Progenitor cell of endocrine pancreas (in vitro differentiated cells): ENCODE results near the gene MAL. TPM values are rescaled to one million over a fixed set of nuclear protein-coding genes. Genes with fewer than 3 reads are reported as not detected.

ENCODE experiments used
- DNase-seq: peaks from one replicate; pipeline ENCODE4 v3.0.0; 2021; ENCODE audit warnings: low spot score; ENCODE audit not compliant: unreplicated experiment
- H3K27ac Mint-ChIP-seq: 2 replicates; pipeline ENCODE4 v1.8.0; 2021; ENCODE audit warnings: mild to moderate bottlenecking, moderate library complexity, mixed read lengths
- H3K27me3 Mint-ChIP-seq: 2 replicates; pipeline ENCODE4 v1.8.0; 2021; ENCODE audit warnings: mixed read lengths
- H3K36me3 Mint-ChIP-seq: 2 replicates; pipeline ENCODE4 v1.8.0; 2022; ENCODE audit warnings: mixed read lengths; ENCODE audit not compliant: insufficient read depth
- H3K4me1 Mint-ChIP-seq: 2 replicates; pipeline ENCODE4 v1.8.0; 2021; ENCODE audit warnings: low read depth, mixed read lengths
- H3K4me3 Mint-ChIP-seq: 2 replicates; pipeline ENCODE4 v1.8.0; 2021; ENCODE audit warnings: low read depth, mild to moderate bottlenecking, moderate library complexity, mixed read lengths
- H3K9me3 Mint-ChIP-seq: 2 replicates; pipeline ENCODE4 v1.8.0; 2021; ENCODE audit warnings: low read depth, mixed read lengths
- total RNA-seq: library from RNA; stranded (reverse); gene quantifications from 2 replicates; pipeline ENCODE4 v1.2.1, GENCODE V29; 2021
- TF ChIP-seq, protein P1 (sequence below): fragments of 200-600 bp; sonication (generic); IDR thresholded peaks from one replicate; pipeline ENCODE4 v1.5.0; 2021; ENCODE audit warnings: antibody characterized with exemption, mild to moderate bottlenecking; ENCODE audit not compliant: unreplicated experiment

MAL gene
- total RNA-seq, 1 donor from 2014 or later = not detected

GRCh38 chr2:95051626-95052025, 26.1 kb downstream of the MAL start:
- Mint-ChIP-seq H3K27ac (no peak overlapping the region), H3K27me3 (peaks cover 41% of the 10 kb centered on the region), H3K4me1 (peaks cover 2% of the 10 kb centered on the region)

DNA sequence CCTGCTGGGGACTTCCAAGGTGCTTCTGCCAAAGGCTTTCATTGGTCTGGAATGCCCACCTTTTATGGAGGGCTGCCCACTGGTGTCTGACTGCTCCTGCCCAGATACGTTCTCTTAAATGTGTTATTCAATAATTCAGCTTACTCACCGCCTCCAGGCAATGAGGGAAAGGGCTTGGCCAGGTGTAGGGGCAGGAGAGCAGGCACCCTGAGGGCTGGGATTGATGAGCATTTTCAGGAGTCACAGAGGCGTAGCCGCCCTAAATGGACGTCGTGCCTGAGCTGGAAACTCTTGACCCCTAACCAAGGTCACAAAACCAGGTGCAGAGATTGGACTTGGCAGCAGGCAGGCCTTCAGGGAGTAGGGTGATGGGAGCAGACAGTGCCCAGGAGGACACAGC, 26.8 kb downstream of the MAL start:
- H3K4me1 Mint-ChIP-seq = peaks cover 2% of the 10 kb centered on the region
- H3K4me3 Mint-ChIP-seq = no peak overlapping the region
- TF ChIP-seq, protein P1, sequence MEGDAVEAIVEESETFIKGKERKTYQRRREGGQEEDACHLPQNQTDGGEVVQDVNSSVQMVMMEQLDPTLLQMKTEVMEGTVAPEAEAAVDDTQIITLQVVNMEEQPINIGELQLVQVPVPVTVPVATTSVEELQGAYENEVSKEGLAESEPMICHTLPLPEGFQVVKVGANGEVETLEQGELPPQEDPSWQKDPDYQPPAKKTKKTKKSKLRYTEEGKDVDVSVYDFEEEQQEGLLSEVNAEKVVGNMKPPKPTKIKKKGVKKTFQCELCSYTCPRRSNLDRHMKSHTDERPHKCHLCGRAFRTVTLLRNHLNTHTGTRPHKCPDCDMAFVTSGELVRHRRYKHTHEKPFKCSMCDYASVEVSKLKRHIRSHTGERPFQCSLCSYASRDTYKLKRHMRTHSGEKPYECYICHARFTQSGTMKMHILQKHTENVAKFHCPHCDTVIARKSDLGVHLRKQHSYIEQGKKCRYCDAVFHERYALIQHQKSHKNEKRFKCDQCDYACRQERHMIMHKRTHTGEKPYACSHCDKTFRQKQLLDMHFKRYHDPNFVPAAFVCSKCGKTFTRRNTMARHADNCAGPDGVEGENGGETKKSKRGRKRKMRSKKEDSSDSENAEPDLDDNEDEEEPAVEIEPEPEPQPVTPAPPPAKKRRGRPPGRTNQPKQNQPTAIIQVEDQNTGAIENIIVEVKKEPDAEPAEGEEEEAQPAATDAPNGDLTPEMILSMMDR = no peak
- H3K36me3 Mint-ChIP-seq = no peaks in the 10 kb centered on the region
- DNase-seq = no peak
- peaks cover 41% of the 10 kb centered on the region for H3K27me3 Mint-ChIP-seq
- no peak overlapping the region for H3K27ac Mint-ChIP-seq
- H3K9me3 Mint-ChIP-seq = no peaks in the 10 kb centered on the region

More at GRCh38 chr2:95051626-95052025, 26.1 kb downstream of the MAL start:
- Mint-ChIP-seq H3K4me3 (no peak overlapping the region), H3K36me3 (no peaks in the 10 kb centered on the region), H3K9me3 (no peaks in the 10 kb centered on the region)
- no peak for DNase-seq
- TF ChIP-seq, protein P1 = no peak

GRCh38 chr2:95052804-95053479, 27.4 kb downstream of the MAL start:
- H3K27ac Mint-ChIP-seq = no peak overlapping the region
- TF ChIP-seq, protein P1 = no peak
- no peak overlapping the region for H3K4me3 Mint-ChIP-seq
- no peaks in the 10 kb centered on the region for H3K9me3 Mint-ChIP-seq
- DNase-seq = no peak
- H3K4me1 Mint-ChIP-seq = peaks cover 4% of the 10 kb centered on the region
- H3K27me3 Mint-ChIP-seq = peaks cover 41% of the 10 kb centered on the region
- H3K36me3 Mint-ChIP-seq = no peaks in the 10 kb centered on the region

DNA sequence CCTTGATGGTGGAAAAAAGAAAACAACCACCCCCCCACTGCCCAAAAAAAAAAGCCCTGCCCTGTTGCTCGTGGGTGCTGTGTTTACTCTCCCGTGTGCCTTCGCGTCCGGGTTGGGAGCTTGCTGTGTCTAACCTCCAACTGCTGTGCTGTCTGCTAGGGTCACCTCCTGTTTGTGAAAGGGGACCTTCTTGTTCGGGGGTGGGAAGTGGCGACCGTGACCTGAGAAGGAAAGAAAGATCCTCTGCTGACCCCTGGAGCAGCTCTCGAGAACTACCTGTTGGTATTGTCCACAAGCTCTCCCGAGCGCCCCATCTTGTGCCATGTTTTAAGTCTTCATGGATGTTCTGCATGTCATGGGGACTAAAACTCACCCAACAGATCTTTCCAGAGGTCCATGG, 28.0 kb downstream of the MAL start:
- H3K27ac Mint-ChIP-seq = no peak overlapping the region
- DNase-seq = no peak
- H3K27me3 Mint-ChIP-seq = peaks cover 41% of the 10 kb centered on the region
- H3K4me1 Mint-ChIP-seq = peaks cover 4% of the 10 kb centered on the region
- H3K9me3 Mint-ChIP-seq = no peaks in the 10 kb centered on the region
- TF ChIP-seq, protein P1 = peak; percentile 57
- no peak overlapping the region for H3K4me3 Mint-ChIP-seq
- no peaks in the 10 kb centered on the region for H3K36me3 Mint-ChIP-seq

- H3K4me3 Mint-ChIP-seq = no peak overlapping the region
- no peak overlapping the region for H3K27ac Mint-ChIP-seq
- TF ChIP-seq, protein P1 = no peak
- H3K9me3 Mint-ChIP-seq = no peaks in the 10 kb centered on the region
- H3K36me3 Mint-ChIP-seq = no peaks in the 10 kb centered on the region
- DNase-seq = no peak
- peaks cover 4% of the 10 kb centered on the region for H3K4me1 Mint-ChIP-seq
- H3K27me3 Mint-ChIP-seq = peaks cover 41% of the 10 kb centered on the region
Observed at GRCh38 chr2:95054016-95054415, 28.5 kb downstream of the MAL start.
